Right cardiac atrium (tissue), 5 donors: ENCODE data around the gene CTNNA3. TPM values are rescaled to one million over a fixed set of nuclear protein-coding genes. Genes with fewer than 3 reads are reported as not detected.

Experiments
- ATAC-seq, 2 donors: fragments of 200-7000 bp; cut with Tn5 transposase; one replicate each; pipeline versions ENCODE4 v1.8.0 to v1.9.1; 2020; ENCODE audit warnings: moderate library complexity in 2 of 2, mild to moderate bottlenecking in 1 of 2
- DNase-seq, 3 donors: peaks; one replicate each; pipeline ENCODE4 v3.0.0-alpha.2; 2020
- H3K27ac ChIP-seq: one replicate; pipeline ENCODE4 v1.5.1; 2013; ENCODE audit warnings: mild to moderate bottlenecking, low read length, control low read depth, moderate library complexity
- H3K27me3 ChIP-seq: one replicate; pipeline ENCODE4 v1.6.1; 2013; ENCODE audit not compliant: control insufficient read depth, insufficient read depth
- H3K4me1 ChIP-seq: one replicate; pipeline ENCODE4 v1.6.1; 2013; ENCODE audit warnings: low read length; ENCODE audit not compliant: control insufficient read depth, insufficient read depth
- H3K4me3 ChIP-seq: one replicate; pipeline ENCODE4 v1.5.1; 2013; ENCODE audit warnings: low read length, control low read depth
- H3K9me3 ChIP-seq: one replicate; pipeline ENCODE4 v1.6.1; 2013; ENCODE audit warnings: low read length; ENCODE audit not compliant: control insufficient read depth
- WGBS: extraction: QIAGEN DNeasy Blood & Tissue Kit; methylation state at CpG from one replicate; pipeline ENCODE4 v1.1.7; 2013; 5-methylcytosine and 5-hydroxymethylcytosine counted together
- intact Hi-C, 4 donors: fragments of 100-400 bp; cut with DNase I; formaldehyde crosslinking; loops; one replicate each; pipeline versions ENCODE4 v1.11.0 to v1.14.0; 2022 to 2023
- polyA plus RNA-seq: library from polyadenylated mRNA; stranded (reverse); fragments of 200-250 nt; gene quantifications from one replicate; pipeline ENCODE4 v1.2.3, GENCODE V29; 2013
- total RNA-seq, 4 donors: library from RNA; stranded (reverse); fragmentation: NEBNext Ultra II Directional; extraction: Animal tissue kit (Norgen Biotek cat#: 25700); gene quantifications; one replicate each; pipeline ENCODE4 v1.2.1, GENCODE V29; 2021
- donor health status: healthy with polysubstance abuse.
- donor health status: DM: no; HTN: yes; CAD: no.
- donor health status: DM: no; HTN: no; CAD: no.
- donor health status: DM: no; HTN: yes; CAD: no; lungs with severe emphysema.
- donor health status: DM: yes; HTN: yes; CAD: no.

The CTNNA3 gene
- total and polyA plus RNA-seq, 5 donors = 4.5 to 81.7 (median 67.7) TPM

DNA sequence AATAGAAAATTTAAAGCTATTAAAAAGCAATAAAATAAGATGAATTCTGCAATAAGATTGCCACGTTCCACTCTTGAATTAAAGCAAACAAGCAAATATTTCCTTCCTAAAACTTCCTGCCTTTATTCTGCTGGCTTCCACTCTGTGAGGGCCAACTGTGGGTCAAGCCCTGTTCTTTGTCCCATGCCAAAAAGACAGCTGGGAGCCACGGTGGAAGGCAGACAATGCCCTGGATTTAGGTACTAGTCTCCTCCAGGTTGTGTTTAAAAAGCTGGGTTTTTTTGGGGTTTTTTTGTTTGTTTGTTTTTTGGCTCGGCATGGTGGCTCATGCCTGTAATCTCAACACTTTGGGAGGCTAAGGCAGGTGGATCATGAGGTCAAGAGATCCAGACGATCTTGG, 731.0 kb downstream of the CTNNA3 start:
- intact Hi-C loops = no loop called here
- WGBS = 50% methylated on average over 4 of the region's 4 CpGs

DNA sequence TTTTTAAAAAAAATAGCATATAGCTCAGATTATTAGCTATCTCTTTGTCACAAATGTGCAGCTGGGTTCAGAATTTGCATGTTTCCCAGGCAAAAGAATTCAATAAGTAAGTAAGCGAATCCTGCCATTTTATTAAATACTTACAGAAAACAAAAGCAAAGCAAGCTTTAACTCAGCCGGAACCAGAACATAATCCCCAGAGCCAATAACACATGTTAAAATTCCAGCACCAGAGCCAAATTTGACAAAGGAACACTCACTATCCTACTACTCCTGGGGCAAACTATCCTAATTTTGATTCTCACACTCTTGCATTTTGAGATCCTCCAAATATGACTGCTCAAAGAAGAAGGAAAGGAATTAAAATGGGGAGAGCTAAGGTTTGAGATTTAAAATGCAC, 737.5 kb downstream of the CTNNA3 start:
- no peak overlapping the region for H3K27ac ChIP-seq
- peak overlapping the region; percentile 46 for H3K4me3 ChIP-seq
- ATAC-seq (no peak), DNase-seq (no peak)
- H3K27me3 ChIP-seq = no peaks in the 10 kb centered on the region
- no peaks in the 10 kb centered on the region for H3K4me1 ChIP-seq
- intact Hi-C loops = no loop called here
- no peaks in the 10 kb centered on the region for H3K9me3 ChIP-seq
- 47% methylated on average over 2 of the region's 2 CpGs for WGBS

More for the DNA sequence above, 731.0 kb downstream of the CTNNA3 start:
- Histone ChIP-seq H3K9me3 (no peaks in the 10 kb centered on the region), H3K27ac (no peak overlapping the region), H3K4me1 (no peaks in the 10 kb centered on the region), H3K4me3 (no peak overlapping the region), H3K27me3 (no peaks in the 10 kb centered on the region)
- no peak for DNase-seq
- ATAC-seq = no peak

DNA sequence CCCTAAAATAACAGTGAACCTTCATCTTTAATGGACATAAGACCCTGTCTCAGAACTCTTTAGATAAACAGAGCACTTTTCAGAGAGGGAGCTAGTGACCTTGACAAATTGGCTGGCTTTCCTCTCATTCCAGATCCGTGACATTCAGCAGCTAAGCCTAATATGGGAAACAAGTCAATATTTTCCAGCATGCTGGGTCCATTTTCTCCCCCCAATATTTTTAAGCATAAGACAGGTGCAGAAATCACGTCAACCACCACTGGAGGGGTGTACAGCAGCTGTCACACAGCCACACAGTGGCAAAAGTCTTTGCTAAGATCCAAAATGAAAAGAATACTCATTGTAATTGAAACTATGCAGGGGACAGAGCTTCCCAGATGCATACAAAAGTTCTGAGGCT, 744.1 kb downstream of the CTNNA3 start:
- H3K4me3 ChIP-seq = no peak overlapping the region
- H3K9me3 ChIP-seq = no peaks in the 10 kb centered on the region
- ATAC-seq (no peak), DNase-seq (no peak)
- H3K4me1 ChIP-seq = no peaks in the 10 kb centered on the region
- WGBS = 50% methylated on average over 2 of the region's 2 CpGs
- no peak overlapping the region for H3K27ac ChIP-seq
- no peaks in the 10 kb centered on the region for H3K27me3 ChIP-seq
- intact Hi-C loops = no loop called here

DNA sequence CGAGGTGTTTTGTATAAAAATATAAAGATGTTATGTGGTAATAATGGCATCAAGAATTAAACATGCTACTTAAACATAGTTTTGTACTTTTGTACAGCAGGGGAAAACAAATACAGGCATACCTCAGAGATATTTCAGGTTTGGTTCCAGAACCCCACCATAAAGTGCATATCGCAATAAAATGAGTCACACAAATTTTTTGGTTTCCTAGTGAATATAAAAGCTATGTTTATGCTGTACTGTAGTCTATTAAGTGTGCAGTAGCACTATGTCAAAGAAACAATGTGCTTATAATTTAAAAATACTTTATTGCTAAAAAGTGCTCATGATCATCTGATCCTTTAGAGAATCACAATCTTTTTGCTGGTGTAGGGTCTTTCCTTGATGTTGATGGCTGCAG, 752.4 kb downstream of the CTNNA3 start:
- ATAC-seq = no peak
- Histone ChIP-seq H3K27me3 (no peaks in the 10 kb centered on the region), H3K4me1 (no peaks in the 10 kb centered on the region), H3K27ac (no peak overlapping the region), H3K9me3 (no peaks in the 10 kb centered on the region), H3K4me3 (no peak overlapping the region)
- intact Hi-C loops = no loop called here
- no peak for DNase-seq
- 95% methylated on average over 2 of the region's 2 CpGs for WGBS

DNA sequence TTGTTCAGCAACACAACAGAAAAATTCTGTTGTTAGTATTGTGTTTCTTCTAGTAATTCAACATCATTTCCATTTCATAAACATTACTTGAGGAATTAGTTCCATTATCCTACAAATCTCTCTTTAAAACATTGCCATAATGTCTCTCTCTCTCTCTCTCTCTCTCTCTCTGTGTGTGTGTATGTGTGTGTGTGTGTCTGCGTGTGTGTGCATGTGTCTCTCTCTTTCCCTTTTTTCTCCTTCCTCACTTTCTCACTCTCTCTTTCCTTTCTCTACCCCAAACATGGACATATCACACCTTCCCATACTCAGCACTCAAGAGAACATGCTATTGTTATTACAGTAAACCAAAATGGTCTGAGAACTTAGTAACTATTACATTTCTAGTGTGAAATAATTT, 753.6 kb downstream of the CTNNA3 start:
- H3K4me1 ChIP-seq = no peaks in the 10 kb centered on the region
- no peak overlapping the region for H3K4me3 ChIP-seq
- H3K9me3 ChIP-seq = no peaks in the 10 kb centered on the region
- intact Hi-C loops = no loop called here
- WGBS = 79% methylated on average over 1 of the region's 1 CpG
- H3K27ac ChIP-seq = no peak overlapping the region
- DNase-seq = no peak
- no peaks in the 10 kb centered on the region for H3K27me3 ChIP-seq
- no peak for ATAC-seq

DNA sequence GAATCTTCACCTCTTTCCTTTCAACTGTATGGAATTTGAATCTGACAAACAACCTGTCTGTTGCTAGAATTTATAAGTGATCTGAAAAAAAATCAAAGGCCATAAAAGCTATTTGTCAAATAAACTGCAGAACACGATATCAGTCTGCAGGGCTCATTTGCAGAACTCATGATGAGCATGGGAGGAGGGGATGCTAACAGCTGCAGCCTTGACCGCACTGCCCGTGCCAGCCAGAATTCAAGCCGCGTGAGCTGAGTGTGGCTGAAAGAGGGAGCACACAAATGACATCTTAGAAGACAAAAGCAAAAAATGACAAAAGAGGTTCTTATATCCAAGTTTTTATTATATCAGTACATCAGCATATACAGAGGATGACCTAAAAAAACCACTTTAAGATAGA, 754.5 kb downstream of the CTNNA3 start:
- no peaks in the 10 kb centered on the region for H3K4me1 ChIP-seq
- peak in 2 of 3 donors; percentile 31 to 47 for DNase-seq
- ATAC-seq = no peak

DNA sequence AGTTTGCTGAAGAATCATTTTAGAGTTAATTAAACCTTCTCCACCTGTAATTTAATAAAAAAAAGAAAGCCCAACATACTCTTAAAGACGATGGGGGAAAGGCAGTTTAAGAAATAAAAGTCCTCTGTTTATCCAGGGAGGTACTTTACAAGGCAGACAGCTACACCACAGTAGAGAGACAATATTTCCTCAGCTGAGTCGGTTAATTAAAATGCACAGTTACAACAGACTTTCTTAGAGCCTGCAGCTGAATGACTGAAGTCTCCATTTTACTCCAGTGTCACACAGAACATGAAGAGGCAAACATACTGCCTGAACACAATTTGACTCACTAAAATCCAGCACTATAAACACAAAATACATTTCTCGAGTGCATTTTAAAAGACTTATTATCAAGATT, 755.0 kb downstream of the CTNNA3 start:
- Histone ChIP-seq H3K4me1 (no peaks in the 10 kb centered on the region), H3K27ac (no peak overlapping the region), H3K9me3 (no peaks in the 10 kb centered on the region), H3K4me3 (no peak overlapping the region), H3K27me3 (no peaks in the 10 kb centered on the region)
- no peak for DNase-seq
- WGBS = 55% methylated on average over 3 of the region's 3 CpGs
- intact Hi-C loops = no loop called here
- no peak for ATAC-seq

More for the DNA sequence above, 754.5 kb downstream of the CTNNA3 start:
- intact Hi-C loops = no loop called here
- Histone ChIP-seq H3K4me3 (no peak overlapping the region), H3K27ac (no peak overlapping the region), H3K27me3 (no peaks in the 10 kb centered on the region), H3K9me3 (no peaks in the 10 kb centered on the region)
- 55% methylated on average over 5 of the region's 5 CpGs for WGBS

DNA sequence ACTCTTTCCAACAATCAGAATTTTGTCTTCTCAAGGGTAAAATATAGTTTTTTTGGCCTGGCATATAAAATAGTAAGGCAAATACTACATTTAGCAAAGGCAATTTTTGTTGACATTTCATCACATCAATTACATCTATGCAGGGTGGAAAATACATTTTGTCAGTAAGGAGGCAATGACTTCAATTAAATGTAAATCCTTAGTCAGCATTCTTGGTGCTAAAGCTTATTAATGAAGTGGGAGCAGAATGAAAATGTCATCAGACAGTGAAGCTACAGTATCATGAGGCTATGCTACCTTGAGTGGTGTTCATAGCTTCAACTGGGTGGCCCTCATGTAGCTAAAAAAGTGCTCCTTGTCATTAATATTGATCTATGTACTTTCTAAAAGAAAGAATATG, 761.3 kb downstream of the CTNNA3 start:
- Histone ChIP-seq H3K4me1 (no peaks in the 10 kb centered on the region), H3K4me3 (no peak overlapping the region), H3K27me3 (no peaks in the 10 kb centered on the region), H3K27ac (no peak overlapping the region), H3K9me3 (no peaks in the 10 kb centered on the region)
- intact Hi-C loops = no loop called here
- no peak for DNase-seq
- no peak for ATAC-seq

DNA sequence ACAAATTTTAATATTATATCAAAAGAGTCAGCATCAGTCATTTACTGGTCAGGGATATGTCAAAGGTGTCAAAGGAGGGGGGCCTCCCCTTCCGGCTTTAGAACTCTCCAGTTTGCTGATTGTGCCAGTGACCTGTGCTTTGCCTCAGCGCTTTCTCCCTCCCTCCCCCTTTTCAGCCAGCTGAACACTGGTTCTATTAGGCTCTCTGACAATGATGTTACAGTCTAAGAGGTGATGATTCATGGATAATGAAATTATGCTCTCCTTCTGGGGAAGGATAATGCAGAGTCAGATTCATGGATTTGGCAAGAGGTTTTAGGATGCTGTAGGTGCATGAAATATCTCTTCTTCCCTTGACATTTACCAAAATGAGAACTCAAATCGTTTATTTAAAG, 764.0 kb downstream of the CTNNA3 start:
- Histone ChIP-seq H3K4me3 (no peak overlapping the region), H3K9me3 (no peaks in the 10 kb centered on the region), H3K27me3 (no peaks in the 10 kb centered on the region), H3K27ac (no peak overlapping the region), H3K4me1 (no peaks in the 10 kb centered on the region)
- WGBS = 35% methylated on average over 3 of the region's 3 CpGs
- intact Hi-C loops = no loop called here
- DNase-seq (no peak), ATAC-seq (no peak)

DNA sequence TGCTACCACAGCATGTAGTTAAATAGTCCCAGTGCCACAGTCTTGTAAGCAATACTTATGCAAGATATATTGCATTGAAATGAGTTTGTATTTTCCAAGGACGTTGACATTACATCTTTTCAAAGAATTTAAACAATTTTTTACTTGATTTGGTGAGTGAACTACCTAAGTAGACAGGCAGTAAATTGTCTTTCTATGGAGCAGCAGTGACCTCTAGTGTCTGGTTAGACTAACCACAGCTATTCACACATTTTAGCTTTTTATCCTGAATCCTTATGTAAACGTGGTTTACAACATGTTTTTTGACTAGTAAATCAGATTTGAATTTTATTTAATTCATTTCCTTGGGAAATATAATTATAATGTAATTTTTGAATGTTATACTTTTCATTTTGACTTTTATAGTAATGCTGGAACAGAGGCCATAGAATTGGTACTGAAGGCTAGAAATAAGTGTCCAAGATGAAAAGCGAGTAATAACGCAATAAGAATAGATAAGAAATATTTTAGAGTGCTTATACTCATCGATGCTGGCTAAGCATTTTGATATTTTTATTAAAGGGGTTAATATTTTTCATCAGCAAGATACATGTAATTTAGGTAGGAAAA, 764.6 kb downstream of the CTNNA3 start:
- no peaks in the 10 kb centered on the region for H3K27me3 ChIP-seq
- no peak for ATAC-seq
- no peaks in the 10 kb centered on the region for H3K9me3 ChIP-seq
- no peak for DNase-seq
- WGBS = 14% methylated on average over 5 of the region's 5 CpGs
- H3K4me1 ChIP-seq = no peaks in the 10 kb centered on the region
- intact Hi-C loops = no loop called here
- H3K4me3 ChIP-seq = no peak overlapping the region
- H3K27ac ChIP-seq = no peak overlapping the region

DNA sequence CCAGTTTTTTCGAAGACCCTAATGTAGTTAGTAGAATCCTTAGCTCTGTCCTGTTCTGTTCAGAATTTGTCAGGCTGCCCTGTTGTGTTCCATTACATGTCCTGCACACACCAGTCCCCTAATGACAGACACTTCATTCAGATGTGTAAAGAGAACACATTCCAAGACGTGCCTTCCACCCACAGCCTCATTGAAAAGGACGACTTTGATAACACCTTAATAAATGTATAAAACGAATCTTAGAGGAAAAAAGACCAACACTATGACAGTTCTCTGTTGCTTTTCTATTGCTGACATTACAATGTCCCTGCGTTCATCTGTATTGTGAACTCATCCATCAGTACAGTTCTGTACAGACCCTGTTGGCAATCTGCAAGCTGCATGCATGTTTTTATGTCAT, 766.6 kb downstream of the CTNNA3 start:
- Histone ChIP-seq H3K27me3 (no peaks in the 10 kb centered on the region), H3K27ac (no peak overlapping the region), H3K9me3 (no peaks in the 10 kb centered on the region), H3K4me1 (no peaks in the 10 kb centered on the region), H3K4me3 (no peak overlapping the region)
- 38% methylated on average over 5 of the region's 5 CpGs for WGBS
- DNase-seq = no peak
- ATAC-seq = no peak
- intact Hi-C loops = no loop called here

DNA sequence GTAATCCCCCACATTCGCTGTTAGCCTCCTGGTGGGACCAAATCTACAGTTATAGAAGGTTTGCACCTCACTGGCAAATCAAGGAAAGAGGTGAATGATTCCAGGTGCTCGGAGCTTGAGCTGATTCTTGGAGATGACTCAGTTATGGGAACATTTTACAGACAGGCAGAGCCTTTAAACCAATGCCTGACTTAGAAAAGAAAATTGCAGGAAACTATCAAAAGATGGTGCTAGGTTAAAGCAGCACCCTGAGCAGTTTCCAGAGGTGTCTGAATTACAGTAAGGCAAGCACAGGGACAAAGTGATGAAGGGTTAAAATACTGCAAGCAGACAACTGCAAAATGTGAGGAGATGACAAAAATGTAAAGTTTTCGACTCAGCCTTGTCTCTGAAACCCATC, 767.2 kb downstream of the CTNNA3 start:
- DNase-seq (no peak), ATAC-seq (no peak)
- H3K4me1 ChIP-seq = no peaks in the 10 kb centered on the region
- H3K27ac ChIP-seq = no peak overlapping the region
- H3K4me3 ChIP-seq = no peak overlapping the region
- no peaks in the 10 kb centered on the region for H3K27me3 ChIP-seq
- intact Hi-C loops = no loop called here
- H3K9me3 ChIP-seq = no peaks in the 10 kb centered on the region
- 41% methylated on average over 3 of the region's 3 CpGs for WGBS
